Measurements from ENCODE around the gene FAM83C. TPM values are rescaled to one million over a fixed set of nuclear protein-coding genes. Genes with fewer than 3 reads are reported as not detected.

FAM83C gene
- total RNA-seq, 1 experiment from 2014 or later: not detected

GRCh38 chr20:35297155-35297554, 4.9 kb upstream of the FAM83C start:
- no peak overlapping the region for H2AFZ ChIP-seq (ENCODE audit: low read depth, low read length, poor library complexity, severe bottlenecking)
- ChIA-PET CTCF (interaction anchor here (0.6 to 1.4 kb wide), 3 partner anchors 12 to 141 kb away, joined by 3 to 4 read pairs (median 3); partner anchors contain the start of gene GDF5), RAD21 (ENCODE audit: low non-redundant PET in 1 of 2, low total read pairs in 2 of 2, uncharacterized antibody in 2 of 2, unreplicated experiment in 2 of 2) (interaction anchor here in 1 of 2 experiments (0.6 kb wide), 1 partner anchor 323 kb away, joined by 3 read pairs; no protein-coding TSS in a partner anchor), POLR2A (interaction anchor here (0.9 kb wide), 1 partner anchor 9 kb away, joined by 4 read pairs; no protein-coding TSS in a partner anchor)
- BruUV-seq (replicated peaks): no TSS peak
- H3K4me1 ChIP-seq (ENCODE audit: control insufficient read depth in 1 of 2, insufficient read depth in 2 of 2, low read length in 2 of 2): peaks cover 5 to 13% of the 10 kb centered on the region in 2 experiments; a peak in 2 of 4 replicates
- no peak overlapping the region for H3K27ac ChIP-seq (ENCODE audit: low read depth, low read length)
- peak; percentile 87 for ATAC-seq
- H3K4me3 ChIP-seq (replicated peaks in 1 of 2; ENCODE audit: low read depth in 1 of 2, low read length in 2 of 2): no peak overlapping the region
- 0 out of 4 replicates have a peak, but pooled peaks cover 0 to 2% of the 10 kb centered on the region in 2 experiments for H3K36me3 ChIP-seq (ENCODE audit: control insufficient read depth in 1 of 2, insufficient read depth in 2 of 2, low read length in 2 of 2)
- H3K9ac ChIP-seq (ENCODE audit: low read length): no peak overlapping the region
- H3K4me2 ChIP-seq (ENCODE audit: low read length): peak overlapping the region; percentile 23
- no peaks in the 10 kb centered on the region for H3K9me2 ChIP-seq (ENCODE audit: insufficient read depth)
- TF ChIP-seq ATF3 (IDR thresholded peaks at IDR 0.05): no peak
- TF ChIP-seq CTCF (IDR thresholded peaks at IDR 0.05 in 2 of 3, conservative IDR thresholded peaks at IDR 0.05 in 1 of 3; ENCODE audit: borderline replicate concordance in 1 of 3, insufficient read depth in 1 of 3, low read depth in 2 of 3, low read length in 2 of 3): peak in 2 of 3 experiments; percentile 27 to 28; a peak in 2 of 6 replicates
- no peak for TF ChIP-seq EZH2phosphoT487 (IDR thresholded peaks at IDR 0.05; ENCODE audit: borderline replicate concordance)
- TF ChIP-seq SIN3A (IDR thresholded peaks at IDR 0.05; ENCODE audit: low read depth): no peak
- no peak for TF ChIP-seq ZBTB33 (IDR thresholded peaks at IDR 0.05; ENCODE audit: extremely low read depth, insufficient replicate concordance, low read length)
- no peak for TF ChIP-seq SP1 (IDR thresholded peaks at IDR 0.05; ENCODE audit: low read depth)
- TF ChIP-seq ZNF274 (IDR thresholded peaks at IDR 0.05; ENCODE audit: low read depth, low read length): no peak
- DNase-seq (ENCODE audit: low read depth, low spot score): no peak
- intact Hi-C loops (cut with micrococcal nuclease): no loop called here
- H3K79me2 ChIP-seq (ENCODE audit: insufficient read depth, low read length): no peaks in the 10 kb centered on the region
- no peaks in the 10 kb centered on the region for H4K20me1 ChIP-seq (ENCODE audit: insufficient read depth)
- no peaks in the 10 kb centered on the region for H3K27me3 ChIP-seq (ENCODE audit: insufficient read depth, low read length)
- H3K9me3 ChIP-seq (ENCODE audit: control insufficient read depth in 1 of 2, insufficient read depth in 1 of 2, low read depth in 1 of 2, low read length in 2 of 2): no peaks in the 10 kb centered on the region
